Kidney epithelial cell (primary cell): ENCODE data around the gene JAKMIP3. TPM values are rescaled to one million over a fixed set of nuclear protein-coding genes. Genes with fewer than 3 reads are reported as not detected.

Experiments
- DNase-seq: peaks from one replicate; pipeline ENCODE4 v3.0.0-alpha.2; 2010; ENCODE audit warnings: low read depth
- H3K27me3 ChIP-seq: 2 replicates; pipeline ENCODE4 v1.6.0; 2011; ENCODE audit warnings: low read length; ENCODE audit not compliant: control insufficient read depth, insufficient read depth
- H3K36me3 ChIP-seq: 2 replicates; pipeline ENCODE4 v1.5.1; 2011; ENCODE audit warnings: low read length; ENCODE audit not compliant: control insufficient read depth, insufficient read depth
- H3K4me3 ChIP-seq: 2 replicates; pipeline ENCODE4 v1.5.1; 2011; ENCODE audit warnings: low read depth, mild to moderate bottlenecking, control low read depth, low read length
- total RNA-seq: library from RNA; depleted of rRNA; stranded (reverse); fragments of >200 nt; gene quantifications from 2 replicates; pipeline ENCODE4 v1.2.3, GENCODE V29; 2015
- TF ChIP-seq, protein P1 (sequence below): IDR thresholded peaks from 2 replicates; pipeline ENCODE4 v1.5.1; 2011; ENCODE audit warnings: mild to moderate bottlenecking, moderate library complexity, low read length, control low read depth, inconsistent platforms; ENCODE audit not compliant: insufficient read depth, poor library complexity, severe bottlenecking

The JAKMIP3 gene
- total RNA-seq, 1 donor from 2014 or later, result not detected

DNA sequence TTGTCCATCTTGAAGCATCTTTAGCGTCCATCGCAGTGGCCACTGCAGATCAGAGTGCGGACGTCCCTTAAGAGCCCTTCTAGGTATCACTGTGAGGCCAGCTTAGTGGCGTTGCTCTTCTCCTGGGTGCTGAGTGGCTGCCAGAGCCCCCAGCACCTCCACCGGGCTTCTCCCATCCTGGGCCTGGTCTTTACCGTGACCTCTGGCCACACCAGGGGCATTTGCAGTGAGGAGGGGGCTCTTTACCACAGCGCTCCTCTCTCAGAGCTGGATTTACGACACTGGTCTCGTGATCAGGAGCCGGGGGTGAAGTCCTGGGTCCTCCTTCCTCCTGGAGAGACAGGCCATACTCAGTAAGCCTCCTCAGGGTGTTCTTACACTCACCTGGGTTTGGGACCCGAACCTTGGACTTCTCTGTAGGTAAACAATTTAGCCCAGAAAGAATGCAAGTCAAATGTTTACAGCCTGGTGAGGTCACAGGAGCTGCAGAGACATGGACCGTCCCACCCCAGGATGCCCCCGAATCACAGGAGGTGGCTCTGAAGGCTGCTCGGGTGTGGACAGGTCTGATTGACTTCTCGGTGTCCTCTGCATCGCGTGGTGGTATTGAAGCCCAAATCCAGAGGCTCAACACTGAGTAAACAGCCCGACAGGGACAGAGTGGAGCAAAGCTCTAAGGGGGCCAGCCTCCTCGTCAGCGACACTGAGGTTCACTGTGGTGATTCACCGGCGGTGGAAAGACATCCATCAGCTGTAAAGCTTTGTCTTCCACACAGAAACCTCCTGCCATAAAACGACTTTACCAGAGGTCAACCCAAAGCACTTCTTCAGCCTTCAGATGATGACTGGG lies 33.0 kb downstream of the JAKMIP3 start:
- no peak for DNase-seq
- TF ChIP-seq, protein P1, sequence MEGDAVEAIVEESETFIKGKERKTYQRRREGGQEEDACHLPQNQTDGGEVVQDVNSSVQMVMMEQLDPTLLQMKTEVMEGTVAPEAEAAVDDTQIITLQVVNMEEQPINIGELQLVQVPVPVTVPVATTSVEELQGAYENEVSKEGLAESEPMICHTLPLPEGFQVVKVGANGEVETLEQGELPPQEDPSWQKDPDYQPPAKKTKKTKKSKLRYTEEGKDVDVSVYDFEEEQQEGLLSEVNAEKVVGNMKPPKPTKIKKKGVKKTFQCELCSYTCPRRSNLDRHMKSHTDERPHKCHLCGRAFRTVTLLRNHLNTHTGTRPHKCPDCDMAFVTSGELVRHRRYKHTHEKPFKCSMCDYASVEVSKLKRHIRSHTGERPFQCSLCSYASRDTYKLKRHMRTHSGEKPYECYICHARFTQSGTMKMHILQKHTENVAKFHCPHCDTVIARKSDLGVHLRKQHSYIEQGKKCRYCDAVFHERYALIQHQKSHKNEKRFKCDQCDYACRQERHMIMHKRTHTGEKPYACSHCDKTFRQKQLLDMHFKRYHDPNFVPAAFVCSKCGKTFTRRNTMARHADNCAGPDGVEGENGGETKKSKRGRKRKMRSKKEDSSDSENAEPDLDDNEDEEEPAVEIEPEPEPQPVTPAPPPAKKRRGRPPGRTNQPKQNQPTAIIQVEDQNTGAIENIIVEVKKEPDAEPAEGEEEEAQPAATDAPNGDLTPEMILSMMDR, result no peak

DNA sequence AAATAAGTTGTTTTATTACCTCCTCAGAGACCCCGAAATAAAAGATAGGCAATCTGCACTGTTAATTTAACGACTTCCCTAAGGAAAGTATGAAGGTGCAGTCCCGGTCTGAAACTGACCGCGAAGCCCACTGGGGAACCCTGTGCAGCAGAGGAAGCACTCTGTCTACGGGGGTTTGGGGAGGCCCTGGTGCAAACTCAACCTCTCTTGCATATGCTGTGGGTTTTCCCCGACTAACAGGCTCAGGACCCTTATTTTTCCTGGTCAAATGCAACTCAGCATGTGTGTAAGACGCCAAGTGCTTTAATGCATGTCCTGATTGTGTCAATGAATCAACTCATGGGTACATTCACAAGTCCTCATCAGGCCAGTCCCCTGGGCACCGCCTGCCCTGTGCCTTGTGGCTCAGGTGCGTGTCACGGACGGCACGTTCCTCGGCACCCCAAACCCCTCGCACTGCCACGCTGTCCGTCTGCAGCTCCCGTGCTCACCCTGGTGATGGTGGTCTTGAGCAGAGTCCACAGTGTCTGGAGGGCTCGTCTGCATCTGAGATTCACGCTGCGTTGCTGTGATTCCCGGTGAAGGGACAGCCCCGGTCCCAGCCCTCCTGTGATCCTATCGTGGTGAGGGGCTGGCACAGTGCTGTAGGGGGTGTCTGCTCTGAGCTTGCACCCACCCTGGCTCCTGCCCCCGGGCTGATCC lies 33.8 kb downstream of the JAKMIP3 start:
- H3K4me3 ChIP-seq, result no peak overlapping the region
- TF ChIP-seq, protein P1, result no peak
- no peak for DNase-seq
- H3K36me3 ChIP-seq, result no peaks in the 10 kb centered on the region
- H3K27me3 ChIP-seq, result no peaks in the 10 kb centered on the region

More for the DNA sequence above, 33.0 kb downstream of the JAKMIP3 start:
- Histone ChIP-seq H3K4me3 (no peak overlapping the region), H3K27me3 (no peaks in the 10 kb centered on the region), H3K36me3 (no peaks in the 10 kb centered on the region)

DNA sequence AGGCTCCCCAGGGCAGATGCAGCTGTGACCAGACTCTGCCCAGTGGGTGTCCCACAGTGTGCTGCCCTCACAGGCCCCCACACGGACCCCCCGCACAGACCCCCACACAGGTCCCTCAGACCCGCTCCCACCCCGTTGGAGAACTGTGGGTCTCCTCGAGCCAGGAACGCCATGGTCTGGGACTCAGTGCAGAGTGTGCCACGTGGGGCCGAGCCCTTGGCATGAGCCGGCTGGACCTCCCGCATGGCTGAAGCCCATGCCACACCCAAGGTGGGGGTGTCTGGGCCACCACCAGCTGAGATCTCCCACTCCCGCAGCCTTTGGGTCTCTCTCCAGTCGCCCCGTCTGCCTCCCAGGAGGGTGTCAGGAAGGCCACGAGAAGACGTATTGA lies 34.3 kb downstream of the JAKMIP3 start:
- TF ChIP-seq, protein P1, result no peak
- no peak for DNase-seq
- Histone ChIP-seq H3K27me3 (no peaks in the 10 kb centered on the region), H3K4me3 (no peak overlapping the region), H3K36me3 (no peaks in the 10 kb centered on the region)

DNA sequence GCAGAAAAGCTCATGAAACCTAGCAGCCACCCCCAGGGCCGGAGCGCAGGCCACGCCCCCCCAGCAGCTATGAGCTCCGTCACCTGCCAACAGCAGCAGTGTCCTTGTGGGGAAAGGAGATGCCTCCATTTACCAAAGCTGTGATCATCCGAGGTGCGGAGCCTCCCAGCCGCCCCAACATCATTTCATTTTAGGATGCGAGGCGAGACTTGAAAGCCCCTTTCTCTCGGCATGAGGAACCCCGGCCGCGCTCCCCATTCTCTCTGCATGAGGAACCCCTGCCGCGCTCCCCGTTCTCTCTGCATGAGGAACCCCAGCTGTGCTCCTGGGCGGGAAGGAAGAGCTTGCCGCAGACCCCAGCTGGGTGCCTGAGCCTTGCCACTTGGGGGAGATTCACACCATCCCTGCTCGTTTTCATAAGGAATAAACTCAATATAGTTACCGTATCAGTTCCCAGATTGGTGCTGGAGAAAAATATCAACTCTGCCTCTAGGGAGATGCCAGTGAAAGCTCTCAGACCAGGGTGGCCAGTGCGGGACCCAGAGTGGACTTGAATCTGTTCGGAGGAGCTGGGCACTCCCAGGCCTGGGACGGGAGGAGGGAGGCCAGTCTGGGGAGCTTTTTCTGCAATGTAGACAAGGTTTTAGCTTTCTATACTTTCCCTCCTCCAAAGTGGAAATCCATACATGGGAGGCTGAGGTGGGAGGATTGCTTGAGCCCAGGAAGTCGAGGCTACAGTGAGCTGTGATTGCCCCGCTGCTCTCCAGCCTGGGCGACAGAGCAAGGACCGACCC lies 35.0 kb downstream of the JAKMIP3 start:
- TF ChIP-seq, protein P1, result no peak
- no peaks in the 10 kb centered on the region for H3K36me3 ChIP-seq
- no peak for DNase-seq
- no peak overlapping the region for H3K4me3 ChIP-seq
- no peaks in the 10 kb centered on the region for H3K27me3 ChIP-seq

DNA sequence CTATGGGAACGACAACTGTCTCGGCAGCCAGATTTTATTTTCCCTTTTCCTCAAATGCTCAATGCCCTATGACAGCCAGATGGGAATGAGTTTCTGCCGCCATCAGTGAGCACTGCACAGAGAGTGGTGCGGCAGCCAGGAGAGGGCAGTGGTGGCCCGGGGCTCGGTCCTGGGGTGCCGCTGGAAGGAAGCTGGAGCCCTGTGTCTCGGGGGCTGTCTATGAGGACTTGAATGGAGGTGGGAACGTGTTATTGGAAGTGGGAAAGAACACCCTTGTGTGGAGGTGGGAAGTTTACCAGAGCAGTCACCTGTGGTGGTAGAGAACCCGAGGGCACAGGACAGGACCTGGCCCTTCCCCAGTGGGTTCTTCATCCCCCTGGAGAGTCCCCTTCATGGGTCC lies 35.8 kb downstream of the JAKMIP3 start:
- Histone ChIP-seq H3K36me3 (no peaks in the 10 kb centered on the region), H3K27me3 (no peaks in the 10 kb centered on the region), H3K4me3 (no peak overlapping the region)
- TF ChIP-seq, protein P1, result no peak
- no peak for DNase-seq
